NB4 (cell line): Measurements from ENCODE around the gene TMEM132C.

ENCODE experiments used
- MYC ChIP-seq: IDR thresholded peaks from 2 replicates; pipeline ENCODE4 v1.6.1; 2011; ENCODE audit warnings: low read depth, low read length
- POLR2A ChIP-seq: IDR thresholded peaks from 2 replicates; pipeline ENCODE4 v1.6.1; 2011; ENCODE audit warnings: mild to moderate bottlenecking; ENCODE audit not compliant: insufficient read length; ENCODE audit errors: extremely low read depth
- TF ChIP-seq, protein P1 (sequence below): IDR thresholded peaks from one replicate; pipeline ENCODE4 v1.5.1; 2012; ENCODE audit warnings: low read depth, low read length
- TF ChIP-seq, protein P2 (sequence below): IDR thresholded peaks from 2 replicates; pipeline ENCODE4 v1.6.1; 2011; ENCODE audit warnings: low read depth, low read length

DNA sequence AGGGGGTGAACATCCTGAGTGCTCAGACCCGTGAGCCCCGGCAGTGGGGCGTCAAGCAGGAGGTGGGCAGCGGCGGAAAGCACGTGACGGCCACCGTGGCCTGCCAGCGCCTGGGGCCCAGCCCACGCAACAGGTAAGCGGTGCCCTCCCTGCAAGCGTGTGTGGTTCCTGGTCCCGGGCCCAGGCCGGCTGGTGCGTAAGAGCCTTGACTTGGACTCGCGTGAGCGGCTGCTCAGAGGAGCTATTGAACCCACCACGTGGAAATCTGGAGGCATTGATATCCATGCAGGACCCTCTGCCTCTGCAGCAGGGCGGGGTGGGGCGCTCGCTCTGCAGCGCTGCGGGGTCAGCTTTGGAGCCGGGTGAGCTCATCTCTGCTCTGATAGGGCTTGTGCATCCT, 277.0 kb downstream of the TMEM132C start:
- TF ChIP-seq, protein P1, sequence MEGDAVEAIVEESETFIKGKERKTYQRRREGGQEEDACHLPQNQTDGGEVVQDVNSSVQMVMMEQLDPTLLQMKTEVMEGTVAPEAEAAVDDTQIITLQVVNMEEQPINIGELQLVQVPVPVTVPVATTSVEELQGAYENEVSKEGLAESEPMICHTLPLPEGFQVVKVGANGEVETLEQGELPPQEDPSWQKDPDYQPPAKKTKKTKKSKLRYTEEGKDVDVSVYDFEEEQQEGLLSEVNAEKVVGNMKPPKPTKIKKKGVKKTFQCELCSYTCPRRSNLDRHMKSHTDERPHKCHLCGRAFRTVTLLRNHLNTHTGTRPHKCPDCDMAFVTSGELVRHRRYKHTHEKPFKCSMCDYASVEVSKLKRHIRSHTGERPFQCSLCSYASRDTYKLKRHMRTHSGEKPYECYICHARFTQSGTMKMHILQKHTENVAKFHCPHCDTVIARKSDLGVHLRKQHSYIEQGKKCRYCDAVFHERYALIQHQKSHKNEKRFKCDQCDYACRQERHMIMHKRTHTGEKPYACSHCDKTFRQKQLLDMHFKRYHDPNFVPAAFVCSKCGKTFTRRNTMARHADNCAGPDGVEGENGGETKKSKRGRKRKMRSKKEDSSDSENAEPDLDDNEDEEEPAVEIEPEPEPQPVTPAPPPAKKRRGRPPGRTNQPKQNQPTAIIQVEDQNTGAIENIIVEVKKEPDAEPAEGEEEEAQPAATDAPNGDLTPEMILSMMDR = no peak
- TF ChIP-seq POLR2A (no peak), MYC (no peak)
- TF ChIP-seq, protein P2, sequence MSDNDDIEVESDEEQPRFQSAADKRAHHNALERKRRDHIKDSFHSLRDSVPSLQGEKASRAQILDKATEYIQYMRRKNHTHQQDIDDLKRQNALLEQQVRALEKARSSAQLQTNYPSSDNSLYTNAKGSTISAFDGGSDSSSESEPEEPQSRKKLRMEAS = no peak
